Measurements from ENCODE around the gene CXCR4.

Gene CXCR4

GRCh38 chr2:136131484-136131960 is 13.6 kb upstream of the CXCR4 start (continued):
- TF ChIP-seq TSHZ2 (CRISPR knock-in tag; IDR thresholded peaks at IDR 0.05): no peak
- no peak for TF ChIP-seq PPARA (CRISPR knock-in tag; IDR thresholded peaks at IDR 0.05; ENCODE audit: borderline replicate concordance)
- no peak for TF ChIP-seq RARB (CRISPR knock-in tag; IDR thresholded peaks at IDR 0.05)
- no peak for TF ChIP-seq ZFP3 (CRISPR knock-in tag; IDR thresholded peaks at IDR 0.05)

GRCh38 chr2:136130511-136130910 is 12.6 kb upstream of the CXCR4 start:
- no peak for ATAC-seq
- TF ChIP-seq ZC3H10 (CRISPR knock-in tag; IDR thresholded peaks at IDR 0.05): no peak
- TF ChIP-seq POU6F1 (CRISPR knock-in tag; IDR thresholded peaks at IDR 0.05; ENCODE audit: borderline replicate concordance, low read depth): no peak
- no peak for TF ChIP-seq SNAI2 (CRISPR knock-in tag; IDR thresholded peaks at IDR 0.05)
- TF ChIP-seq CSDC2 (CRISPR knock-in tag; IDR thresholded peaks at IDR 0.05): no peak
- TF ChIP-seq PATZ1 (CRISPR knock-in tag; IDR thresholded peaks at IDR 0.05; ENCODE audit: borderline replicate concordance): no peak
- no peak for TF ChIP-seq ARNTL (CRISPR knock-in tag; IDR thresholded peaks at IDR 0.05; ENCODE audit: borderline replicate concordance, low read depth)
- no peak for TF ChIP-seq CSRNP3 (CRISPR knock-in tag; IDR thresholded peaks at IDR 0.05)
- no peak for TF ChIP-seq ZNF8 (CRISPR knock-in tag; IDR thresholded peaks at IDR 0.05)
- TF ChIP-seq ZFP30 (CRISPR knock-in tag; IDR thresholded peaks at IDR 0.05): no peak
- TF ChIP-seq ZNF70 (CRISPR knock-in tag; IDR thresholded peaks at IDR 0.05): no peak
- TF ChIP-seq TSHZ2 (CRISPR knock-in tag; IDR thresholded peaks at IDR 0.05): no peak
- no peak for TF ChIP-seq ESRRG (CRISPR knock-in tag; IDR thresholded peaks at IDR 0.05)
- no peak for TF ChIP-seq PPARA (CRISPR knock-in tag; IDR thresholded peaks at IDR 0.05; ENCODE audit: borderline replicate concordance)
- no peak for TF ChIP-seq ZNF565 (CRISPR knock-in tag; conservative IDR thresholded peaks at IDR 0.05; ENCODE audit: low read depth)
- TF ChIP-seq ISL1 (CRISPR knock-in tag; IDR thresholded peaks at IDR 0.05): no peak
- TF ChIP-seq OSR1 (CRISPR knock-in tag; IDR thresholded peaks at IDR 0.05): no peak
- TF ChIP-seq TOX (CRISPR knock-in tag; IDR thresholded peaks at IDR 0.05; ENCODE audit: borderline replicate concordance): no peak

GRCh38 chr2:136130045-136130444 is 12.1 kb upstream of the CXCR4 start:
- TF ChIP-seq CSDC2 (CRISPR knock-in tag; IDR thresholded peaks at IDR 0.05) (no peak), ISL1 (CRISPR knock-in tag; IDR thresholded peaks at IDR 0.05) (no peak), CSRNP3 (CRISPR knock-in tag; IDR thresholded peaks at IDR 0.05) (no peak), RARB (CRISPR knock-in tag; IDR thresholded peaks at IDR 0.05) (no peak), ESRRG (CRISPR knock-in tag; IDR thresholded peaks at IDR 0.05) (no peak), PPARA (CRISPR knock-in tag; IDR thresholded peaks at IDR 0.05; ENCODE audit: borderline replicate concordance) (no peak), OSR1 (CRISPR knock-in tag; IDR thresholded peaks at IDR 0.05) (no peak), POU6F1 (CRISPR knock-in tag; IDR thresholded peaks at IDR 0.05; ENCODE audit: borderline replicate concordance, low read depth) (no peak), ZNF70 (CRISPR knock-in tag; IDR thresholded peaks at IDR 0.05) (no peak), TOX (CRISPR knock-in tag; IDR thresholded peaks at IDR 0.05; ENCODE audit: borderline replicate concordance) (no peak)

More at GRCh38 chr2:136130045-136130444, 12.1 kb upstream of the CXCR4 start:
- no peak for ATAC-seq

All from SK-N-SH treated with all-trans-retinoic acid at 6 μM for 48 hours (cell line).